GM19238 (cell line): ENCODE data around the gene GULP1.
"Not testable (repeated sequence)": the region's sequence is repeated elsewhere in the genome, so short reads cannot be mapped to it uniquely, and the experiment has no call there.

Source experiments
- DNase-seq: peaks from one replicate; pipeline ENCODE4 v3.0.0; 2011; ENCODE audit warnings: low spot score; ENCODE audit not compliant: insufficient read length

Gene GULP1

DNA sequence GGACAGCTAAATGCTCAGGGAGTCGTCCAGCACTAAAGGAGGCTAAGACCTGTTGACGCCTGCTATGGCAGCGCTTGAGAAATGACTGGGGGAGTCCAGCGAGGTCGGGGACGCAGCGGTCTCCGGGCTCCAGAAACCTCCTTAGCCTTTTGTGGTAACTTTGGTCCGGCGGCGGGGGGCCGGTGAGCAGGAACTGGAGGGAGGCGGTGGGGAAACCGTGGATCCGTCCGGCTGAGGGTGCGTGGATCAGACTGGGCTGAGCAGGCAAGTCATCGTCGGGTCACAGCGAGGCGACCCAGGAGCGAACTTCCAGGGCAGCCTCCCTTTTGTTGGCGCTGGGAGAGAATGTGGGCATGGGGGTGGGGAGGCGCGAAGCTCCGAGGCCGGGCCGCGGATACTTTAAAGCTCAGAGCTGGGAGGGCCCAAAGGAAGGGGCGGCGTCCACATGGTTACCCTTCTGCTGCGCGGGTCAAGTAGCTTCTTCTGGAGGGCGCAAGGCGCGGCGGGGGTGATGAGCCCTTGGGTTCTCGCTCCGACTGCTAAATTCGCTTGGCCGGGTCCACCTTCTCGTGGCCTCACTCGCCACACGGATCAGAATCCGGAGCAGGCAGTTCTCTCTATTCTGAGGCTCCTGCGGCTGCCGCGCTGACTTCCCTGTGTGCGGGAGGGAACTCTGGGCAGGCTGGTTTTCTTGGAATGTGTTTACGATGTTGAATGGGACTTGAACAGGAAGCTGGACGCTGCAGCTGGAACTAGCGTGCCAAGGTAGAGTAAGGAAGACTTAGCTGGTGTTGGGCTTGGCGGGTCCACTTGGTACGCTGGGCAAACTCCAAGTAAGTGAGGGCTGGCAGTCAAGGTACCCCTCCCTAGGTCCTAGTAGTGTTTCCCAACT is 920 bp downstream of the GULP1 start:
- DNase-seq = no peak

DNA sequence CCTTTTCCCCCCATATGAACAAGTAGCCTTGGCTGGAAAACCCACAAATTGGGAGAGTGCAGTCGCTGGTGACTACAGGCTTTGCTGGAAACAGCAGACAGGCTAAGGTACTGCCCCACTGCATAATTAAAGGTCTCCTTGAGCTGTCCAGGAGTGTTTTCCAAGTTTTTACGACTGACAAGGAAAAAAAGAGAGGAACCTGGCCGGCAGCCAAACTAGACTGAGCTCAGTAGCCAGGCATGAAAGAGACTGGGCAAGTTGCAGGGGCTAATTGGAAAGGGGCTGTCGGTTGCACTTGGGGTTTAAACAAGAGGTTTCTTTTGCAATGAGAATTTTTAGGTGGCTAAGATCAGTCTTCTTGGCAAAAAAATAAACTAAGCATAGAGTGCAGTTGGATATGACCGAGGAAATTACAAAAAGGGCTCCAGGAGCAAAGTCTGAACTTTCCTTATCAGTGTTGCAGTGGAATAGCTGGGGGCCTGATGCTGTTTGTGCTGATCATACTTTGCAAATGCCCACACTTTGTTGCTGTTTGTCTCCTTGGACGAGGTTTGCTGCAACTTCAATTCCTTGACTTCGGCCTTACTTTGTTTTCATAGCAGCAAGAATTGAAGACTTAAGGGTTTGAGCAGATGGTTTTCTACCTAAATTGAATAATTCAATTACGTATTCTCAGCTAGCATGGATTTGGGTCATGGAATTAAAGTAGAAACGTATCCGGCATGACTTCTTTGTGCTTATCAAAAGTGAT is 2.1 kb downstream of the GULP1 start:
- no peak for DNase-seq

GRCh38 chr2:188294352-188294926 is 2.8 kb downstream of the GULP1 start:
- DNase-seq = no peak

GRCh38 chr2:188295067-188295685 is 3.5 kb downstream of the GULP1 start:
- DNase-seq = no peak

DNA sequence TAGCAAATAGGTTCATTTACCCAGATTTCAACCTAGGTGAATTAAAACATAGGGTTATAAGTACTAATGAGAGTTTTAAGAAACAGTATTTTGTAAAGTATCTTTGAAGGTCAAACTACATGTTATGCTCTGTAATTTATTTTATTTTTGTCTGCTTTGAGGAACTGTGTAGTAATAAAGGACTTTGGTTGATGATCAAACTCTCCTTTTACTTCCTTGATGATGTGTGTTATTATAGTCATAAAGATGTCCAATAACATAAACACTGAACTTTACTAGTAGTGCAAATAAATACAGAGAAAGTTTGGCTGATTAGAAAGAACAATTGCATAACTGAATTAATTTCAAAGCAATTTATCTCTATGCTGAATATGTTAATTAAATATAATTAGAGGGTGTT is 6.3 kb downstream of the GULP1 start:
- no peak for DNase-seq

DNA sequence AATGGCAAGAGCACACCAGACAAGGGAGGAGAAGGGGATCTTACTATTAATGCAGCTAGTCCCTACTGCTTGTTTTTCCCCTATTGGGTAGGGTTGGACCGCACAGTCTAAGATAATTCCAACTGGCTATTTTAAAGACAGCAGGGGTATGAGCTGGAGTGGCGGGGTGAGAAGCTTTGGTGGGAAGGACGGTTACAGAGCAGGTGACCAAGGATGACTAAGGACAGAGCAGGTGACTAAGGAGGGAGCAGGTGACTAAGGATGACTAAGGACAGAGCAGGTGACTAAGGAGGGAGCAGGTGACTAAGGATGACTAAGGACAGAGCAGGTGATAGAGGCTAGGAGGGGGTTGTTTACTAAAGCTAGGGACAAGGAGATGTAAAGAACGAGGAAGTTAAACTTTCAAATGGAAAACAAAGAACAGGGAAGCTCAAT is 7.3 kb downstream of the GULP1 start:
- not testable (repeated sequence) for DNase-seq

DNA sequence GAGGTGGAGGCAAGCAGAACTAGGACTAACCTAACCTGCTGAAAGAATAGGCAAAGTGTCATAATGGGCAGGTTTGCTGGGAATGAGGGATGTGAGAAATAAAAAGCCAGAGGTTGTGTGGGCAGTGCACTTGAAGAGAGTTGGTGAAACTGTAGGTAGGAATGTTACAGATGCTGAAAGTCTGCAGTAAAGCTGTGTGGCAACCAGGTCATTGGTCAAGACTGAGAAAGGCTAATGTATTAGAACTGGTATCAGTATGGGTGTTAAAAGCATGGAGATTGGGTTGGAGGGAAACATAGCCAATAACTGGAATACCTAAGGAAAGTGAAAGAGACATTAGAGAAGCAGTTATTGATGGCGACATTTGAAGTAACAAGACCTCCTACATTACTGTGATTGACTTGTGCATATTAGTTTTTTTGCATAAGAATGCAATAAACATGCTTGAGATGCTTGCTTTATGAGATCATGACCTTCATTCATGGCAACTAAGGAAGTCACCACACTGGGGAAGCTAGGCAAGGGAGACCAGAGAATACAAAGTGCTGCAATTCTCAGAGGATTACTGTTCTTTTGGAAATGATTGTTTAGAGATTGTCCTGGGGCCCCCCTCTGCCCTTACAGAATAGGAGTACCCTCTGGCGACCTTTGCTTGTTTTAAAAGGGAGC is 11.8 kb downstream of the GULP1 start:
- no peak for DNase-seq

GRCh38 chr2:188305271-188305670 is 13.6 kb downstream of the GULP1 start:
- DNase-seq = no peak

DNA sequence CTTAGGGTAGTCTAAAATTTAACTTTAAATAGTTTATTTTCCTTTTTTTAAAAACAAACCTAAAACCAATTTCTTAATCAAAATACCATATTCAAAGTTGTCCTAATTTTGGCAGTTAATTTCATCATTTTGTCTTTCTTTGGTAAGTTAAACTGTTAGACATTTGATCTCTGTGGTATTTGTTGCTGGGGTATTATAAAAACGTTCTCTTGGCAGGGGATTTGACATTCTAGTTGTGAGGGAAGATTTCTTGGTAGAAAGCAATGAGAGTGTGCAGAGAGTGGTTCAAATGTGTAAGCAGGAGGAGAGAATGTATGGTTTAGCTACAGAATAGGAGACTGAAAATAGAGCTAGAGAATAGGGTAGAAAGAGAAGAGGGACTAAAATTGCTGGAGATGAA is 14.6 kb downstream of the GULP1 start:
- no peak for DNase-seq

- DNase-seq = no peak
Observed at GRCh38 chr2:188307850-188308283, 16.2 kb downstream of the GULP1 start.

DNA sequence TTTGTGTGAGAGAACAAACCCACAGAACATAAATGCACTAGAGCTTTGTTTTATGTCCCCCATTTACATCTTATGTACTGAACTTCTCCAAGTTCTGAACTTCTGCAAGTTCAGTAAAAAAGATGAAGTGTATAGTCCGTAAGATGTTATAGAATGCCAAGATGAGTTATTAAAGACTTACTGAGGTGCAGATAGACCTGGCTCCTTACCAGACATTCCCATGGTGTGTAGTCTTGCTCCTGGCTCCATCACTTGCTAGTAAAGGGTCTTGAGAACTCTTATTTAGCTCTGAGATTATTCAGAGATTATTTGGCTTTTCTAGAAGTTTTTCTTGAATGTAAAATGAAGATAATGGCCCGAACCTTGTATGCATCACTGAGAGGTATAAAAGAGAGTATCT is 16.8 kb downstream of the GULP1 start:
- no peak for DNase-seq

- DNase-seq = no peak
Observed at GRCh38 chr2:188309364-188309763, 17.7 kb downstream of the GULP1 start.

GRCh38 chr2:188314314-188315054 is 22.8 kb downstream of the GULP1 start:
- no peak for DNase-seq

- DNase-seq = no peak
Observed at GRCh38 chr2:188315750-188316149, 24.1 kb downstream of the GULP1 start.

- DNase-seq = no peak
Observed at GRCh38 chr2:188316342-188316741, 24.7 kb downstream of the GULP1 start.

- no peak for DNase-seq
Observed at GRCh38 chr2:188316791-188317423, 25.2 kb downstream of the GULP1 start.

GRCh38 chr2:188318161-188318749 is 26.6 kb downstream of the GULP1 start:
- DNase-seq = no peak

- DNase-seq = no peak
Observed at GRCh38 chr2:188319838-188320237, 28.2 kb downstream of the GULP1 start.

DNA sequence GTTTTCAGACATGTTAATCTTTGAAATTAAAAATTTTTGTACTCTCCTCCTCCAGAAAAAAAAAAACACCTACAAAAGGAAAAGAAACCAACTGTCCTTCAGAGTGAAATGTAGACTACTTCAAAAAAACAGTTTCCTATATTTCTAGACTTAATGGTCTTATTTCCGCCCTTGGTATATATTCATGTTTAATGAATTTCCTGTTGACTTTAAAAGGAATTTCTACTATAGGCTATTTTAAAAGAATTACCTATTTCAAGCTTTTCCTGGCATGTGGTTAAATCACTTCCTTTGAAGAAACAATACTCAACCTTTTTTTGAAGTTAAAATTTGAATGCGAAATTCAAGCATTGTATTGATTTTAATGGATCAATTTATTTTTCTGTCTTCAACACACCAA is 29.2 kb downstream of the GULP1 start:
- no peak for DNase-seq
